CD8-positive, alpha-beta memory T cell (primary cell): ENCODE data around the gene ISL1. TPM values are rescaled to one million over a fixed set of nuclear protein-coding genes. Genes with fewer than 3 reads are reported as not detected.

Source experiments
- CTCF ChIA-PET: fragments of 350-600 bp; sonication (Branson Sonifier 250); formaldehyde crosslinking; loops from one replicate; lab custom pipeline; 2021; ENCODE audit warnings: antibody characterized with exemption; lab: Charles Lee
- POLR2A ChIA-PET: fragments of 350-600 bp; sonication (Branson Sonifier 250); formaldehyde crosslinking; loops from one replicate; lab custom pipeline; 2021; ENCODE audit warnings: antibody characterized with exemption; lab: Charles Lee
- DNase-seq, 5 donors: peaks; one replicate each; pipeline versions ENCODE4 v3.0.0 to v3.0.0-alpha.2; 2020 to 2022; ENCODE audit warnings: mixed read lengths in 1 of 5
- H3K27ac ChIP-seq: one replicate; pipeline ENCODE4 v1.7.0; 2013; ENCODE audit warnings: low read depth, mild to moderate bottlenecking, low read length, moderate library complexity
- H3K27me3 ChIP-seq: 2 replicates; pipeline ENCODE4 v1.7.0; 2013; ENCODE audit warnings: low read length, mild to moderate bottlenecking; ENCODE audit not compliant: insufficient read depth, poor library complexity, severe bottlenecking
- H3K36me3 ChIP-seq: 2 replicates; pipeline ENCODE4 v1.7.0; 2013; ENCODE audit warnings: mild to moderate bottlenecking, low read length, moderate library complexity; ENCODE audit not compliant: insufficient read depth
- H3K4me1 ChIP-seq: 2 replicates; pipeline ENCODE4 v1.7.0; 2013; ENCODE audit warnings: mild to moderate bottlenecking, low read length, moderate library complexity; ENCODE audit not compliant: insufficient read depth
- H3K4me3 ChIP-seq: 2 replicates; pipeline ENCODE4 v1.7.0; 2013; ENCODE audit warnings: mild to moderate bottlenecking, low read length
- H3K9me3 ChIP-seq: 2 replicates; pipeline ENCODE4 v1.7.0; 2013; ENCODE audit warnings: mild to moderate bottlenecking, low read length
- H3K27ac Mint-ChIP-seq, 8 donors: one replicate each; pipeline ENCODE4 v1.8.0; 2020 to 2021; ENCODE audit warnings: mixed read lengths in 8 of 8, mild to moderate bottlenecking in 6 of 8, inconsistent platforms in 3 of 8, moderate library complexity in 3 of 8
- H3K27me3 Mint-ChIP-seq, 2 donors: one replicate each; pipeline ENCODE4 v1.8.0; 2020 to 2021; ENCODE audit warnings: mixed read lengths in 2 of 2, mild to moderate bottlenecking in 1 of 2, moderate library complexity in 1 of 2
- H3K36me3 Mint-ChIP-seq, 3 donors: one replicate each; pipeline ENCODE4 v1.8.0; 2020 to 2021; ENCODE audit warnings: mixed read lengths in 3 of 3, inconsistent platforms in 1 of 3, mild to moderate bottlenecking in 1 of 3
- H3K4me1 Mint-ChIP-seq, 3 donors: one replicate each; pipeline ENCODE4 v1.8.0; 2020 to 2021; ENCODE audit warnings: mixed read lengths in 3 of 3, inconsistent platforms in 1 of 3, mild to moderate bottlenecking in 1 of 3
- H3K4me3 Mint-ChIP-seq, 7 donors: one replicate each; pipeline ENCODE4 v1.8.0; 2020 to 2021; ENCODE audit warnings: mixed read lengths in 7 of 7, mild to moderate bottlenecking in 6 of 7, moderate library complexity in 4 of 7, inconsistent platforms in 2 of 7
- H3K9me3 Mint-ChIP-seq, 5 donors: one replicate each; pipeline ENCODE4 v1.8.0; 2020 to 2022; ENCODE audit warnings: mixed read lengths in 5 of 5, mild to moderate bottlenecking in 3 of 5, moderate library complexity in 2 of 5, inconsistent platforms in 1 of 5
- polyA plus RNA-seq: library from polyadenylated mRNA; unstranded; fragments of 300-500 nt; fragmentation: Illumina TruSeq; gene quantifications from one replicate; pipeline ENCODE4 v1.2.3, GENCODE V29; 2021
- total RNA-seq, 2 experiments: library from RNA; stranded (reverse); gene quantifications; one replicate each; pipeline ENCODE4 v1.2.3, GENCODE V29; 2021

ISL1 gene
- total RNA-seq (not detected), polyA plus RNA-seq (not detected)

- no peaks in the 10 kb centered on the region for H3K4me1 ChIP-seq
- Mint-ChIP-seq H3K9me3 (peaks cover 0 to 25% (median 14%) of the 10 kb centered on the region in 5 donors), H3K4me3 (no peak within 1 kb of the TSS), H3K27me3 (peaks cover 77 to 96% of the 10 kb centered on the region in 2 donors), H3K36me3 (no peaks in the 10 kb centered on the region), H3K27ac (no peak within 1 kb of the TSS), H3K4me1 (peaks cover 0 to 19% (median 12%) of the 10 kb centered on the region in 3 donors)
- H3K27ac ChIP-seq = no peak within 1 kb of the TSS
- ChIA-PET CTCF (no interaction called here), POLR2A (no interaction called here)
- peaks cover 24% of the 10 kb centered on the region for H3K27me3 ChIP-seq
- no peak for DNase-seq
- H3K4me3 ChIP-seq = no peak within 1 kb of the TSS
- no peaks in the 10 kb centered on the region for H3K9me3 ChIP-seq
- no peaks in the 10 kb centered on the region for H3K36me3 ChIP-seq
Observed at GRCh38 chr5:51383131-51384121, at the start of gene ISL1. TSS of gene ISL1 (plus strand) at chr5:51383448. CDS start at chr5:51383672, 224 bp downstream.

DNA sequence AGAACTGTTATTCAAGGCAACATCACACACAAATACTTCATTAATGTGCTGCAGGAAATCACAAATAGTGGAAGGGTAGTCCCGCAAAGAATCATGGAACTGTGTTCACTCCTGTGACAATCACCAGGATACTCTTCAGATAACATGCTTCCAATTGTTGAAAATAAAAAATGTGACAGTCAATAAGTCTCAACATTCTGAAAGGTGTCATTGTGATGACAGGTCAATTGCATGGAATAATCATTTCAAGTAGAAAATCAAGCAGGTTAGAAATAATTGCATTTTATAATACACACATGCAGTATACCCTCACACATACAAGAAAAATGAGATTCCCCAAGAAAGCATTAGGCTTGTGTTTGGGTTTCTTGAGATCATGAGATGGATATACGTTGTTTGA, 46.4 kb upstream of the ISL1 start:
- H3K36me3 Mint-ChIP-seq = no peaks in the 10 kb centered on the region
- H3K27ac ChIP-seq = no peak overlapping the region
- H3K27me3 Mint-ChIP-seq = no peaks in the 10 kb centered on the region
- CTCF ChIA-PET = no interaction called here
- no peaks in the 10 kb centered on the region for H3K9me3 ChIP-seq
- no peaks in the 10 kb centered on the region for H3K36me3 ChIP-seq
- H3K27ac Mint-ChIP-seq = no peak overlapping the region
- POLR2A ChIA-PET = no interaction called here
- no peaks in the 10 kb centered on the region for H3K4me1 ChIP-seq
- no peak for DNase-seq
- no peak overlapping the region for H3K4me3 ChIP-seq
- no peak overlapping the region for H3K4me3 Mint-ChIP-seq
- H3K9me3 Mint-ChIP-seq = peaks cover 4 to 9% (median 6%) of the 10 kb centered on the region in 5 donors
- H3K27me3 ChIP-seq = no peaks in the 10 kb centered on the region
- H3K4me1 Mint-ChIP-seq = no peaks in the 10 kb centered on the region

DNA sequence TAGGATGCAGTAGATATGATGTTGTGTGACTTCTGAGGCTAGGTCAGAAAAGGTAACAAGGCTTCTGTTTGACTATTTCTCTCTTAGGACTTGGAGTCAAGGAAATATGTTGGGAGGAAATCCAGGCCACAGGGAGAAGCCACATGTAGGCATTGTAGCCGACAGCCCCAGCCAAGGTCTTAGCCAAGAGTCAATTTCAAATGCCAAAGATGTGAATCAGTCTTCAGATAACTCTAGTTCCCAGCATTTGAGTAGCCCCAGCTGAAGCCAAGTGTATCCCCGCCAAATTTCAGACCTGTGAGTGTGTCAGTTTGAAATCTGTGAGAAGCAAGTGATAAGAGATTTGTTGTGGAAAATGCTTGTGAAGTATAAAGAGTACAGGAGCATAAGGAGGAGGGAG, 38.1 kb upstream of the ISL1 start:
- Mint-ChIP-seq H3K9me3 (peaks cover 2 to 21% (median 9%) of the 10 kb centered on the region in 5 donors), H3K36me3 (no peaks in the 10 kb centered on the region), H3K27me3 (peaks cover 0 to 3% of the 10 kb centered on the region in 2 donors), H3K4me1 (no peaks in the 10 kb centered on the region), H3K4me3 (no peak overlapping the region), H3K27ac (no peak overlapping the region)
- H3K4me3 ChIP-seq = no peak overlapping the region
- no peaks in the 10 kb centered on the region for H3K9me3 ChIP-seq
- no peaks in the 10 kb centered on the region for H3K4me1 ChIP-seq
- no peaks in the 10 kb centered on the region for H3K36me3 ChIP-seq
- DNase-seq = no peak
- CTCF ChIA-PET = no interaction called here
- H3K27ac ChIP-seq = no peak overlapping the region
- H3K27me3 ChIP-seq = no peaks in the 10 kb centered on the region
- POLR2A ChIA-PET = no interaction called here

GRCh38 chr5:51347157-51347556, 36.1 kb upstream of the ISL1 start:
- Histone ChIP-seq H3K27me3 (no peaks in the 10 kb centered on the region), H3K36me3 (no peaks in the 10 kb centered on the region), H3K27ac (no peak overlapping the region), H3K9me3 (no peaks in the 10 kb centered on the region), H3K4me1 (no peaks in the 10 kb centered on the region), H3K4me3 (no peak overlapping the region)
- CTCF ChIA-PET = no interaction called here
- Mint-ChIP-seq H3K4me3 (no peak overlapping the region), H3K4me1 (no peaks in the 10 kb centered on the region), H3K27me3 (peaks cover 0 to 3% of the 10 kb centered on the region in 2 donors), H3K9me3 (peaks cover 2 to 12% (median 11%) of the 10 kb centered on the region in 5 donors), H3K36me3 (no peaks in the 10 kb centered on the region), H3K27ac (no peak overlapping the region)
- no peak for DNase-seq
- POLR2A ChIA-PET = no interaction called here

DNA sequence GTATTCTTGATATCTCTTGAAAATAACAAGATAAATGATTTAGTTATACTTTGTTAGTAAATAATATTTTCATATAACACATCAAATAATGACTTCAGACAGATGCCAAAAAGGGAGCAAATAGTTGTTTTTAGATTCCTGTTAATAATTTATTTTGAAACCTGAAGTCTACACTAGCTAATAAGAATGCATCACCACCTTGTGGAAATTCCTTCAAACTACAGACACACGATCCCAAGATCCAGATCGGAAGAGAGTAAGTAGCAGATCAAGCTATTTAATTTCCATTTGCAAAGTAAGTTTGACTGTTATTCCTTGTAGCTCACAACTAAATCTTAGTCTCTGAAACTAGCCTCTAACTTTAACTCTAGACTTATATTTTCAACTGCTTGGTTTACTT, 35.5 kb upstream of the ISL1 start:
- no peaks in the 10 kb centered on the region for H3K4me1 Mint-ChIP-seq
- H3K36me3 Mint-ChIP-seq = no peaks in the 10 kb centered on the region
- Histone ChIP-seq H3K4me1 (no peaks in the 10 kb centered on the region), H3K36me3 (no peaks in the 10 kb centered on the region), H3K27me3 (no peaks in the 10 kb centered on the region), H3K9me3 (no peaks in the 10 kb centered on the region), H3K4me3 (no peak overlapping the region), H3K27ac (no peak overlapping the region)
- no peak overlapping the region for H3K27ac Mint-ChIP-seq
- H3K9me3 Mint-ChIP-seq = peaks cover 2 to 12% (median 11%) of the 10 kb centered on the region in 5 donors
- ChIA-PET POLR2A (no interaction called here), CTCF (no interaction called here)
- H3K4me3 Mint-ChIP-seq = no peak overlapping the region
- peaks cover 0 to 3% of the 10 kb centered on the region in 2 donors for H3K27me3 Mint-ChIP-seq
- no peak for DNase-seq

DNA sequence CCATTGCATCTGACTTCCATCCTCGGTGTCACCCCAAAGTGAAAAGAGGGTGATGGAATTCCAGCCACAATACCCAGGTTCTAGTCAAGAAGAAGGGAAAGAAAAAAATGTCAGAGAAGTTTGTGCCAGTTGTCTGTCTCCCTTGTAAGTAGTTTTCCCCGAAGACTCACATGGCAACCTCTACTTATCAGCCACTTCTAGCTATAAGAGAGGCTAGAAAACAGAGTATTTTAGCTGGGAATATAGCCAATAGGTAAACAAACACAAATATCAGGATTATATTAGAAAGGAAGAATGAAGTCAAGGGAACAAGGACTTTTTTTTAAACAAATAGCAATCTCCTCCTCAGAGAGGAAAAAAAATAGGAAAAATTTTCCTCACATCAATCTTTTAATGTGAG, 12.2 kb upstream of the ISL1 start:
- CTCF ChIA-PET = no interaction called here

GRCh38 chr5:51373880-51374523, 9.2 kb upstream of the ISL1 start:
- H3K4me1 ChIP-seq = no peaks in the 10 kb centered on the region
- Mint-ChIP-seq H3K27me3 (peaks cover 26 to 34% of the 10 kb centered on the region in 2 donors), H3K4me1 (peaks cover 0 to 13% (median 6%) of the 10 kb centered on the region in 3 donors), H3K27ac (no peak overlapping the region), H3K36me3 (no peaks in the 10 kb centered on the region), H3K9me3 (peaks cover 0 to 24% (median 10%) of the 10 kb centered on the region in 5 donors), H3K4me3 (no peak overlapping the region)
- no peaks in the 10 kb centered on the region for H3K27me3 ChIP-seq
- CTCF ChIA-PET = no interaction called here
- no peak for DNase-seq
- H3K4me3 ChIP-seq = no peak overlapping the region
- H3K9me3 ChIP-seq = no peaks in the 10 kb centered on the region
- H3K36me3 ChIP-seq = no peaks in the 10 kb centered on the region
- H3K27ac ChIP-seq = no peak overlapping the region
- POLR2A ChIA-PET = no interaction called here

More for the DNA sequence above, 12.2 kb upstream of the ISL1 start:
- H3K36me3 Mint-ChIP-seq = no peaks in the 10 kb centered on the region
- H3K27me3 ChIP-seq = no peaks in the 10 kb centered on the region
- no peaks in the 10 kb centered on the region for H3K36me3 ChIP-seq
- H3K4me3 Mint-ChIP-seq = no peak overlapping the region
- no peak for DNase-seq
- H3K27me3 Mint-ChIP-seq = peaks cover 2 to 7% of the 10 kb centered on the region in 2 donors
- POLR2A ChIA-PET = no interaction called here
- H3K4me1 ChIP-seq = no peaks in the 10 kb centered on the region
- H3K9me3 ChIP-seq = no peaks in the 10 kb centered on the region
- H3K27ac ChIP-seq = no peak overlapping the region
- no peak overlapping the region for H3K4me3 ChIP-seq
- H3K9me3 Mint-ChIP-seq = peaks cover 0 to 7% (median 3%) of the 10 kb centered on the region in 5 donors
- no peaks in the 10 kb centered on the region for H3K4me1 Mint-ChIP-seq
- no peak overlapping the region for H3K27ac Mint-ChIP-seq

GRCh38 chr5:51375084-51375483, 8.2 kb upstream of the ISL1 start:
- Mint-ChIP-seq H3K4me1 (peaks cover 0 to 13% (median 8%) of the 10 kb centered on the region in 3 donors), H3K9me3 (peaks cover 0 to 24% (median 10%) of the 10 kb centered on the region in 5 donors), H3K27me3 (peaks cover 37 to 45% of the 10 kb centered on the region in 2 donors), H3K27ac (no peak overlapping the region), H3K36me3 (no peaks in the 10 kb centered on the region), H3K4me3 (no peak overlapping the region)
- no peak overlapping the region for H3K4me3 ChIP-seq
- CTCF ChIA-PET = no interaction called here
- no peak for DNase-seq
- H3K27ac ChIP-seq = no peak overlapping the region
- H3K4me1 ChIP-seq = no peaks in the 10 kb centered on the region
- POLR2A ChIA-PET = no interaction called here
- no peaks in the 10 kb centered on the region for H3K9me3 ChIP-seq
- no peaks in the 10 kb centered on the region for H3K27me3 ChIP-seq
- no peaks in the 10 kb centered on the region for H3K36me3 ChIP-seq
